Activated CD8-positive, alpha-beta memory T cell treated with anti-CD3 and anti-CD28 coated beads for 1 hour (primary cell): ENCODE results near the gene ELOB.

ENCODE experiments used
- DNase-seq, 2 donors: peaks; one replicate each; pipeline ENCODE4 v3.0.0-alpha.2; 2020; ENCODE audit warnings: low read depth in 1 of 2; ENCODE audit errors: extremely low read depth in 1 of 2

The ELOB gene

DNA sequence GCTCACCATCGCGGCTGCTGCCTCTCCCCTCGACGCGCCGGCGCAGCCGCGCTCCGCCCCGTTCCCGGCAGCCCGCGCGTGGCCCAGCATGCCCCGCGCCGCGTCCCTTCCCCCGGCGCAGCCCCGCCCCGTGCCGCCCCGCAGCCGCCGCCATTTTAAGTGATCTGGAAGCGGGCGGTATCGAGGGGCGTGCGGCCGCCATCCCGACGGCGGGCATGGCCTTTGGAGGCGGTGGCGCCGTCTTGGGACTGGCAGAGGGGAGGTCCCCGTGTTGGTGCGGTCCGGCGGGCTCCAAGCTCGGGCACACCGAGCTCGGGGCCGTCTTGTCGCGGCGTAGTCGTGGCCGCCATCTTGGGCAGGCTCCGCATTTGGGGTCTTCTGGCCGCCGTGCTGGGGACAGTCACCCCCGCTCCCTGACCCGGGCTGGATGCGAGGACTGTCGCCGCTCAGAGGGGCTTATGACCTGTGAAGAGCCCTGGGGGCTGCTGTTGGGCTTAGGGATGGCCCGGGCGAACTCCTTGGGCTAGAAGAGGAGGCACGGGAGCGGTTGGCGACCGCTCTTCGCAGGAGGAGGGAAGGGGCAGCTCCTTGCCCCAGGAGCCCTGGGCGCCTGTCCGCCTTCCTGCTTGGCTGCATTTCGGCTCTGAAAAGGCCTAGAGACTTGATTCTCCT is at the start of gene ELOB:
TSS of gene ELOB (minus strand) at position 50 of the 672 bp plus-strand sequence. CDS start at position 9, 41 bp downstream.
- peak; percentile 64 to 86 for DNase-seq

DNA sequence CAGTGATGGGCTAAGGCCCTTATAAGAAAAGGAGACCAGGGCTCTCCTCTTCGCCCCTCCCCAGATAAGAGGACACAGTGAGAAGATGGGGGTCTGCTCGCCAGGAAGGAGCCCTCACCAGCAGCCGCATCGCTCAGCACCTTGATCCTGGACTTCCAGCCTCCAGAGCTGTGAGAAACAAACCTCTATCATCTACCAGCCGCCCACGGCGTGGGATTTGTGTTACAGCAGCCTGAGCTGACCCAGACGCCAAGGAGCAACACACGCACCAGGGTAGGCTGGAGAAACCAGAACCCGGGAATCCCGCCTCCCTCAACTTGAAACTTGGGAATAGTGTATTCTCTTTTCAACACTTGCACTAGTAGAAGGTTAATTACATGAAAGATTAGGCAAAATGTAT is 48.8 kb upstream of the ELOB start:
- DNase-seq: no peak

DNA sequence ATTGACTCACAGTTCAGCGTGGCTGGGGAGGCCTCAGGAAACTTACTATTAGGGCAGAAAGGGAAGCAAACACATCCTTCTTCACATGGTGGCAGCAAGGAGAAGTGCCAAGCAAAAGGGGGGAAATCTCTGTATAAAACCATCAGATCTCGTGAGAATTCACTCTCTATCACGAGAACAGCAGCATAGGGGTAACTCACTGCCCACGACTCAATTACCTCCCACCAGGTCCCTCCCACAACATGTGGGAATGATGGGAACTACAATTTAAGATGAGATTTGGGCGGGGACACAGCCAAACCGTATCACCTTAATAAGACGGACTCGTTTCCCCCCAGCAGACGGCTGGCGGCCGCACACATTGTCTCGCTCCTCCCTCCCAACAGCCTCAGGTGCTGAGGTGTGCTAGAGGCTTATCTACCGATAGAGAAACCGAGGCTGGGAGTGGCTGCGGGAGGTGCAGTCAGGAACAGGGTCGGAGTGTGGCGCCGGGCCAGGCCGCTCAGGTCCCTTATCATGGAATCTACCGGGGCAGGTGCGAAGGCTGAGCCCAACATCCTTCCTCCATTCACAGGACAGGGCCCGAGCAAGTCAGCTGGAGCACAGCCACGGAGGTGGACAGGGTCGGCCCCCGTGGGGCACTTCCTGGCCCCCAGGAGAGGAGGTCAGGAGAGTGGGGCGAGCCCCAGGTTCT is 48.1 kb upstream of the ELOB start:
- no peak for DNase-seq

- no peak for DNase-seq
These were observed 47.5 kb upstream of the ELOB start for GRCh38 chr16:2824626-2825025.

- no peak for DNase-seq
These were observed 45.4 kb upstream of the ELOB start for GRCh38 chr16:2822496-2822895.

GRCh38 chr16:2822158-2822495 is 45.0 kb upstream of the ELOB start:
- no peak for DNase-seq

DNA sequence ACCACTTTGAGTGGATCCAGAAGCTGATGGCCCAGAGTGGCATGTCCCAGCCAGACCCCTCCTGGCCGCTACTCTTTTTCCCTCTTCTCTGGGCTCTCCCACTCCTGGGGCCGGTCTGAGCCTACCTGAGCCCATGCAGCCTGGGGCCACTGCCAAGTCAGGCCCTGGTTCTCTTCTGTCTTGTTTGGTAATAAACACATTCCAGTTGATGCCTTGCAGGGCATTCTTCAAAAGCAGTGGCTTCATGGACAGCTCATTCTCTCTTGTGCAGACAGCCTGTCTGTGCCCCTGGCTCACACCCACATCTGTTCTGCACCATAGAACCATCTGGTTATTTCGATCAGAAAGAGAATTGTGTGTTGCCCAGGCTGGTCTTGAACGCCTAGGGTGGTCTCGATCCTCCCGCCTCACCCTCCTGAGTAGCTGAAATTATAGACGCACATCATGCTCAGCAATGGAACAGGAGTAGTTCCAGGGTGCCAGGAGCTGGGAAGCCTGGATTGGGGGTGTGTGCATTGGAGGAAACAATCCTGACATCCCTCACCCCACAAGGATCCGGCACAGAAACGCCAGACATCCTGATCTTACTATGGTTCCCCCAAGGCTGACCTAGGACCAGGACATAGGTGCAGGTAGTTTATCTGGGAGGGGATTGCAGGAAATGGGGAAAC is 44.5 kb upstream of the ELOB start:
- no peak for DNase-seq

DNA sequence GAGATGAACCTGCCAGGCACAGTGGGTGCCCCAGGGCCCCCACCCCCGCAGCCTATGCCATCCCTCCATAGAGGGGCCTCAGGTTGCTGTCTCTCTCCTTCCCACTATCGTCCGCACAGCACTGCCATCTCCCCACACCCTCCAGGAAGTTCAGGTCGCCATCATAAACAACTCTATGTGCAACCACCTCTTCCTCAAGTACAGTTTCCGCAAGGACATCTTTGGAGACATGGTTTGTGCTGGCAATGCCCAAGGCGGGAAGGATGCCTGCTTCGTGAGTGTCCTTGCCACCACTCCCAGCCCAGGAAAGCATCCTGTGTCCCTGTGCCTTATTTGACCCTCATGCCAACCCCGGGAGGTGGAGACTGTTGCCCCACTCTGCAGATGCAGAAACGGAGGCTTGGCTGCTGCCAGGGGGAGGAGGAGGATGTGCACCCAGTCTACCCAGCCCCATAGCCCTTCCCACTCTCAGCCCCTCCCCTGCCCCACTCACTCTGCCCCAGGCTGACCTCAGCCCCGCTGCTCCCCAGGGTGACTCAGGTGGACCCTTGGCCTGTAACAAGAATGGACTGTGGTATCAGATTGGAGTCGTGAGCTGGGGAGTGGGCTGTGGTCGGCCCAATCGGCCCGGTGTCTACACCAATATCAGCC is 43.9 kb upstream of the ELOB start:
- no peak for DNase-seq

GRCh38 chr16:2819939-2820835 is 43.1 kb upstream of the ELOB start:
- no peak for DNase-seq

GRCh38 chr16:2819179-2819938 is 42.3 kb upstream of the ELOB start:
- DNase-seq: no peak

- DNase-seq: no peak
These were observed 41.3 kb upstream of the ELOB start for GRCh38 chr16:2818272-2818876.

DNA sequence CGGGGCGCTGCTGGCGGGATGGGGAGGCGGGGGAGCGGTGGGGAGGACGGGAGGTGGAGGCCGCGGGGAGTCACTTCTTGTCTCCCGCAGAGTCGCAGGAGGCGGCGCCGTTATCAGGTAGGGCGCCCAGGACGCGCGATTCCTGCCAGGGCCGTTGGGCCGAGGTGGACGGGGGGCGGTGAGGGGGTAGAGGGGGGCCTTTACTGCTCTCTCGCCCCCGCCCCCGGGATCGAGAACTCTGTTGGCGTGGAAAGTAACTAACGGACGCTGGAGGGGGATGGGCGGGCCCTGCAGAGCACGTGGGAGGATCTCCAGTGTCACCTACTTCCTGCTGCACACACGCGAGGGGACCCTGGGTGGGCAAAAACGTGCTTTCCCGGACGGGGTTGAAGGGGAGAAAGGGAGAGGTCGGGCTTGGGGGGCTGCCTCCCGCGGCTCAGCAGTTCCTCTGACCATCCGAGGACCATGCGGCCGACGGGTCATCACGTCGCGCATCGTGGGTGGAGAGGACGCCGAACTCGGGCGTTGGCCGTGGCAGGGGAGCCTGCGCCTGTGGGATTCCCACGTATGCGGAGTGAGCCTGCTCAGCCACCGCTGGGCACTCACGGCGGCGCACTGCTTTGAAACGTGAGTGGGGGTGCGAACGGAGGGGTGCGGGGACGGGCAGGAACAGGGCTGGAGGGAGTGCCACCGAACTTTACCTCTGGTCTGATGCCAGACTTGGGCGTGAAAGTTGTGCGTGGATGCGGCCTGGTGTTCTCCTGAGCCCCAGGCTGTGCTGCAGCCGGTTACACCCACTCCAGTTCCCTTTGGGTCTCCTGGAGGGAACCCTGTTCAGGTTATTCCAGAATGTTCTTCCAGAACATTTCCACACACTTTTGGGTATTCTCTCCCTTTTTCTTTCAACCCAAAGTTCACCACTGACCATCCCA is 40.5 kb upstream of the ELOB start:
- DNase-seq: no peak

DNA sequence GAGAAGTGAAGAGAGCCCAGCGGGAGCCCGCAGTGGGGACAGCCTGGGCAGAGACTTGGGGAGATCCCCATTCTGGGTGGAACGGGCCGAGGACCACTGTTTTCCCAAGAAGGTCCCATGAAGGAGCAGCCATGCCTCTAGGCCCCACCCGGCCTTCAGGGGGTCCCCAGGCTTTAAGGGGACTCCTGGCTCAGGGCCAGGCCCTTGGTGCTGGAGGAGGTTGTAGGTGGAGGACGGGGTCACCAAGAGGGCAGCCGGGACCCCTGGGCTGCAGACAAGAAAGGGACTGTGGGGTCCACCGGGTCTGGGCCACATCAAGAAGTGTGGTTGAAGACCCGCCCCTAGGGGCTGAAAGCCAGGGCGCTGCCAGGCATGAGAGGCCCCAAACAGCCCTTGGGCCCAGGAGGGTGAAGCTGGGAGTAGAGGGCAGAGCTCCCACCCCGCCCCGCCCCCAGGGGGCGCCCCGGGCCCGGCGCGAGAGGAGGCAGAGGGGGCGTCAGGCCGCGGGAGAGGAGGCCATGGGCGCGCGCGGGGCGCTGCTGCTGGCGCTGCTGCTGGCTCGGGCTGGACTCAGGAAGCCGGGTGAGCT is 39.8 kb upstream of the ELOB start, which contains the start of gene PRSS21:
TSS of gene PRSS21 (plus strand) at position 487 of the 589 bp plus-strand sequence. CDS start at position 519, 32 bp downstream.
- no peak for DNase-seq

DNA sequence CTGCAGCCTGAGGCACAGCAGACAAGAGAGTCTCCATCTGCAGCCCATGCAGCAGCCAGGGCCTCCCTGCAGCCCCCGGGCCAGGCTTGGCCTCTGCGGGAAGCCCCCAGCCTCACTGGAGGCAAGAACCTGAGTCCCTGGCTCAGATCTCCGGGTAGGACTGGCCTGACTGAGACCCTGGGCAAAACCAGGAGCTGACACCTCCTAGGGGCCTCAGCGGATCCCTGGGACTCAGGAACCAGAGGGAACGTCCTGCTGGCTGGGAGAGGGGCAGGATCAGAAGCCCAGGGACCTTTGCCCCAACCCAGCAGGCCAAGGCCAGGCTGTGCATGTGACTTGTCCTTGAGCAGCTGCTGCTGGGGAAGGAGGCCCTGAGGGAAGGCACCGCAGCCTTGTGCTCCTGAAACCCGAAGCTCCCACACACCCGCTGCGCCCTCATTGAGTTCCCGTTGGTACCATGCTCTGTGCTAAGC is 38.3 kb upstream of the ELOB start:
- no peak for DNase-seq

GRCh38 chr16:2814551-2815298 is 37.6 kb upstream of the ELOB start:
- no peak for DNase-seq

DNA sequence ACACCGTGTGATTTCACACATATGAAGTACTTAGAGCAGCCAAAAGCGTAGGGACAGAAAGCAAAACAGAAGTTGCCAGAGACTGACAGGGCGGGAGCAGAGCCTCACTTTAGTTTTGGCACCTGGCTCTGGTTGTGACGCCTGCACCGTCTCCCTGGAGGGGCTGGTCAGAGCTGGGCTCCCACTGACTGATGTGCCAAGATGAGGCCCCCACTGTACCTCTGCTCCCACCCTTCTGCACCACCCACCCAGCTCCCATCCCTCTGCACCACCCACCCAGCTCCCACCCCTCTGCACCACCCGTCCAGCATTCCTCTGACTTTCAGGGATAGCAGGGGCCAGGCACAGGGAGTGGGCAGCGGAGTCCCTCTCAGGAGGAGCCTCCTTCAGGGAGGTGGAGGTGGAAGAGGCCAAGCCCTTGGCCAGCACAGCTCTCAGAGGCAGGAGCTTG is 36.7 kb upstream of the ELOB start:
- no peak for DNase-seq
